CD4-positive, alpha-beta T cell treated with Interferon alpha-2 for 1 hour (primary cell): ENCODE results near the gene AKAP9.
"Not testable (repeated sequence)": the region's sequence is repeated elsewhere in the genome, so short reads cannot be mapped to it uniquely, and the experiment has no call there.

Source experiments
- DNase-seq, 2 donors: peaks; one replicate each; pipeline ENCODE4 v3.0.0-alpha.2; 2020 to 2022

The AKAP9 gene

DNA sequence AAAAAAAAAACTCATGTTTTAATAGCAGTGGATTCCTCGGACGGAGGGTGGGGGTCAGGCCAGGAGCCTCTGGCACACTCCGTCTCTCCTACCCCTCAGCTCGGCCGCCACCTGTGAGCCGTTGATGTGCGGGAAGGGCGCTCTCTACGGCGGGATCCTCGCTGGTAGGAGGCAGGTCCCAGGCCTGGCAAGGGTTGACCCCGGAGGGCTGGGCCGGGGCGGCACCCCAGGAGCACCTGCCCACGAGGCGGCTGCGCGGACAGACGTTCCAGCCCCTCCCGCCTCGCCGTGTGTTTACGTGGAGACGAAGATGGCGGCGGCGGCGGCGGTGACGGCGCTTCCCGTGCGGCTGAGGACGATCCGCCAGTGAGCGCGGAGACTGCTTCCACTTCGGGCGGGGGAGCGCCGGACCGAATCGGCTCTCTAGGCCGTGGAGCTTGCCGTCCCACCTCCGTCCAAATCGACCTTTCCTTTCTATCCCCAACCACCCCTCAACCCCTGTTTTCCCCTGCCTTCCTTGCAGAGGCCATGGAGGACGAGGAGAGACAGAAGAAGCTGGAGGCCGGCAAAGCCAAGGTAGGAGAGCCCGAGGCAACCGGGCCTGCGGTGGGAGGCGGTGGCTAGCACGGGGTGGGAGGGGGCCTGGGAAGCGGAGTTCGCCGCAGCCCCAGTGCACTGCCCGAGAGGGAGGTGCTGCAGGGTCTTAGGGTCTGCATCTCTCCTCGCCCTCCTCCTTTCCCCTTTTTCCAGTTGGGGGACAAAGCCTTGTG lies at the start of gene AKAP9:
TSS of gene AKAP9 (plus strand) at position 291 of the 770 bp plus-strand sequence. CDS start at position 529, 238 bp downstream.
- DNase-seq = peak; percentile 85 to 90

DNA sequence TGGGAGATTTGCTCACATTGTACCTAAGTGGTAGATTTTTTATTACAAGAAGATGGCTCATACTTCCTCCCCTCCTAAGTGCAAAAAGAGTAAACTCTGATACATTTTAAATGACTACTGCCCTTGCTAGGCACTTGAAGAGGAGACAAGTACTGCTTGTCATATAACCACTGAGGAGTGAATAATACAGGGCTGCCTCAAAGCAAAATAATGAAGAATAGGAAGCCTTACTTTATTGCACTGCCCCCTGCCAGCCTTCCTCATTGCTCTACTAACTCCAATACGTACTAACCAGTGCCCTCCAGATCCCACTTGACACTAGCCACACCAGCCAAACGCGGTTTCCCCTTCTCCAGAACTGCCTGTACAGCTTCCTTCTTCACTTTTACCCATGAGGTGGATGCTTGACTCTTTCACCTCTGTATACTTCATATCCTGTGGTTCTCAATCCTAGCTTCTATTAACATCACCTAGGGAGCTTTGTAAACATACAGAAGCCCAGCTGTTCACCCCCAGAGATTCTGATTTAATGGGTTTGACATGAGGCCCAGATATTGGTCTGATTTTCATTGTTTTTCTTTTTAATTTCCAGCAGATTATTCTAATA lies 48.5 kb upstream of the AKAP9 start:
- DNase-seq = no peak

DNA sequence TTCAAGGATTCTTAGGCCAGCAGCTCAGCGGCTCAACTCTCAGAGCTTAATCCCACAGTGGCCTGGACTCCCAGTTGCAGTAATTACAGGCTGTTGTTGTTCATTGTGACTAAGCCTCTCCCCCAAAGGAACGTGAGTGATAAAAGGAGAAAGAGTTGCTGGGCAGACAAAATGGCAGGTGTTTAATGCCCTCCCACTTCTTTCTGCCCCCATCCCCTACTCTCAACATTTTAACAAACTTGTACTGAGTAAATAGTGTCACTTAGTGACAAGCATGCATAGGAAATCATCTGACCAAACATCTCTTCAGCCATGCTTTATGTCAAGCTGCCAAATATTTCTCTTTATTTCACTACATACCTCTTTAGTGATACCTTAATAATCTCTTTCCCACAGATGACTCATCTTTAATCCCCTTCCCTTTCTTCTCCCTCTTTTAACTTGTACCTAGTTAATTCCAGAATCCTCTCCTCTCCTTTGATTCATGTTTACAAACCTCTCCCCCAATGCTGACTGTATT lies 47.8 kb upstream of the AKAP9 start:
- DNase-seq = no peak

DNA sequence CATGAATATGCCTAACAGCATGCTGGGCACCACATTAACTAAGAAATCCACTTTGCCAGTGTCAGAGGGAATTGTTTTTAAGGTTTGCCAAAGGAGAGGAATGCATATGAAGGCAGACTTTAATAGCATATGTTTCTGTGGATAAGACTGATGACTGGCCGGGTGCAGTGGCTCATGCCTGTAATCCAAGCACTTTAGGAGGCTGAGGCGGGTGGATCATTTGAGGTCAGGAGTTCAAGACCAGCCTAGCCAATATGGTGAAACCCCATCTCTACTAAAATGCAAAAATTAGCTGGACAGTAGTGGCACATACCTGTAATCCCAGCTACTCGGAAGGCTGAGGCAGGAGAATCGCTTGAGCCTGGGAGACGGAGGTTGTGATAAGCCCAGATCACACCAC lies 47.0 kb upstream of the AKAP9 start:
- not testable (repeated sequence) for DNase-seq

DNA sequence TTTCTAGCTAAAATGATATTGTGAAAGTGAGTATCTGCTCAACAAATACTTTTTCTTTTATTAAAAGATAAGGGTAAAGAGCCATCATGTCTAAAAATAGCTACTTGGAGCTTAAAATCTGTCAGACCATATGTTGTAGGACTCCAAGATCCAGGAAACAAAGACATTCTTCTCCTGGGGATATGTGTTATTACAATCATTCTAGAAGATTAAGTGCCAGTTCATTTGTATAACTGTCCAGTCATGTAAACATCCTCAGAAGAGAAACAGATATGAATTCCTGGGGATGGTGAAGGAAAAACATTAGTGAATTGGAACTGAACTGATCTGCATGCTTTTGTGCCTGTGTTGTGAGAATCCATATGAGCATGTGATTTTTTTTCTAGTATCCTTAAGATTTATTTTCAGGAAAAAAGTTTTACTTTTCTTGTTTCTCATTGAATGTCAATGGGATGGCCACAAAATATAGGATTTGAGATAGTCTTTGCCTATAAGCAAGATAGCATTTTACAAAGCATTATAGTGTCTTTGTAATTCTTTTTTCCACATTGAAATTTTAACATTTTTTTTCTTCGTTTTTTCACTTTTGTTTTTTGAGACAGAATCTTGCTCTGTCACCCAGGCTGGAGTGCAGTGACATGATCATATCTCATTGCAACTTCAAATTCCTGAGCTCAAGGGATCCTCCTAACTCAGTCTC lies 45.7 kb upstream of the AKAP9 start:
- DNase-seq = no peak

DNA sequence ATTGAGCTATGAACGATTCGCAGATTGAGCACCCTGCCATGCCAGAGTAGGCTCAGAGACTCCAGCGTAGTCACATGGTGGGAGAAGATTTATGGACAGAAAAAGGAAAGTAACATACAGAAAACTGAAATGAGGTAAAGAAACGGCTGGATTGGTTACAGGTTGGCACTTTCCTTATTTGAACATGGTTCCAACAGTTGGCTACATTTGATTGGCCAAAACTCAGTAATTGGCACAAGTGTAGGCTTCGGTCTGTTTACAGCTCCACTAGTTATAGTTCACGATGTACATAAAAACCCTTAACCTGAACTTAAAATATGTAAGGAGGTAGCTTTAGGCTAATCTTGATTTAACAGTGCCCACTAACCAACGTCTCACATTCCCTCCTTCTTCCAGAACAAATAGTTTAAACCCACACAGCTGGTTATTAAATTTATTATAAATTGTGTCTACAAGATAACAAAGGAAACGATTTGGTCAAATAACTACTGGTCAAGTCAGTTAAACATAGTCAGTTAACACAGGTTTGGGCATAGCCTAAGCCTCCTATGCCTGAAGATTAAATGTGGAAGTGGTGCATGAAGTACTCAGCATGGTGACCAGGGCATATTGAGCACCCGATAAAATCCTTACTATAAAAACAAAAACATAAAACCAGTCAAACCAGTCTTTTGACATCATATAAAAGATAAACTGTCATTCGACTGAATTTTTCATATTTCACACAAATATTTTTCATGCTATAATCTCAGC lies 42.2 kb upstream of the AKAP9 start:
- DNase-seq = no peak

DNA sequence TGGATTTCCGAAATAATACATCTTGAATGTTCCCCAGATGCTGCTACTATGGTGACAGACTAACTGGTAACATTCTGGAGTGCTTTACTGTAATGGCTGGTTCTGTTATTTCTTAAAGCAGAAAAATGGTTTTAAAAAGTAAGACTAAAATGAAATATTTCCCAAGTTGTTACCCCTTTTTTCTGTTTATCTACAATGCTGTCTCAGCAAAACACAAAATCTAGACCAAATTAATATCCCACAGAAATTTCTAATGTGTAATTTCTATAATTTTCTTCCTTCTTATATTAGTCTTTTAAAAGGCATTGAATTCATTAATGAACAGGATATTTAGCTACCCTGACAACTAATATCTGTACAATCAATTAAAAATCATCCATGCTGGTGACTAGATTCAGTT lies 41.1 kb upstream of the AKAP9 start:
- no peak for DNase-seq

DNA sequence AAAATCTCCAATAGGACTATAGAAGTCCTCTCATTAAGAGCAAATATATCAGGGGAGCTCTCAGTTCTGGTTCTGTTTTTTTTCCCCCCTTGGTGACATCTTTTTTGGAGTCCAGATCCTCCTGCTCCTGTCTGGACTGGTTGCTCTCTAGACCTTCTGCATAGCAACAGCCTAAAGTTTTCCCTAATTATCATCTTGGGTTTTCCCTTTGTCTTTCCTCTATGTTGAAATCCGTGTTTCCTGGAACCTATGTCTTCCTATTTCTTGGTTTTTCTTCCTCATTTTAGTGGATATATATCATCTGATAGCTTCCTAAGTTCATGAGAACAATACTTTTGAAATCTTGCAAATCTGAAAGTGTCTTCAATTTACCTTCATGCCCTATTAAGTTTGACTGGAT lies 30.5 kb upstream of the AKAP9 start:
- no peak for DNase-seq

DNA sequence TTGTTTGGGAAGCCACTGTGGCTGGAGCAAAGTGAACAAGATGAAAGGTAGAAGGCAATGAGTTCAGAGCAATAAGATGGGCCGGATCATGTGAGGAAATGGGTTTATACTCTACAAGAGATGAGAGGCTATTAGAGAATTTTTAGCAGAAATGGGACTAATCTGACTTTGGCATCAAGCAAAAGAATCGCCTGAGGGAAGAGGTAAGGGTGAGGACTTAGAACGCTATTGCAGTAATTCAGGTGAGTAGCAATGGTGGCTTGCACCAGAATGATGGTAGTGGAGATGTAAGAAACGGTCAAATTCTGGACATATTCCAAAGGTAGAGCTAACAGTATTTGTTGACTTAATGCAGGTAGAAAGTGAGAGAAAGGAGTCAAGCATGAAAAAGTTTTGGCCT lies 29.5 kb upstream of the AKAP9 start:
- no peak for DNase-seq

DNA sequence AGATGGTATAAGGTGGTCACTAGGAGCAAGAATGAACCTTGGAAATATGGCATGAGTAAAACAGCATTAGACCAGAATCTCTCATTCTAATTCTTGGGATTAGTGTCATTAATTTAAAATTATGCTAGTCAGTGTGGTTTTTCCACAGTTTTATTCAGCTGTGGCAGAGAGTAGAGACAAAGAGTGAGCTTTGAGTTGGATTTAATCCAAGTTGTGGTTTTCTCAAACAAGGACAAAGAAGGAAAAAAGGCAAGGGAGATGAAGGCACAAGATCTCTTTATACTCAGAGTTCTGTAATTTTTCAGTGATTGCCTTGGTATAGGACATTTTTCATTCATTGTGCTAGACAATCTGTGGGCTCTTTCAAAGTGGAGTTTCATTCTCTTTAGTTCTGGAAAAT lies 28.2 kb upstream of the AKAP9 start:
- no peak for DNase-seq

DNA sequence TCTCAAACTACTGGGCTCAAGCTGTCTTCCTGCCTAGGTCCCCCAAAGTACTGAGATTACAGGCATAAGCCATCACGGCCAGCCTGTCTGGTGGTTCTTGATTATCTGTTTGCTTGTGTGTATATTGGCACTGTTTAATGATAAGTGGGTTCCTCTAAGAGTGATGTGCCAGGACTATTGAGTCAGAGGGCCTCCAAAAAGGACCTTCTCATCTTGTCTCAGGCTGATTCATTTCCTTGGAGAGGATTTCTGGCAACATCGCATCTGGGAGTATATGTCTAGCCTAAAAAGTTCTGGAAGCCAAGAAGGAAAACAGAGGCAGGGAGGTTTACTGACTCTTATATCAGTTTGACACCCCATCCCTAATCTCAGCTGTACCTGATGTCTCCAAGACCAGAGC lies 27.1 kb upstream of the AKAP9 start:
- no peak for DNase-seq

DNA sequence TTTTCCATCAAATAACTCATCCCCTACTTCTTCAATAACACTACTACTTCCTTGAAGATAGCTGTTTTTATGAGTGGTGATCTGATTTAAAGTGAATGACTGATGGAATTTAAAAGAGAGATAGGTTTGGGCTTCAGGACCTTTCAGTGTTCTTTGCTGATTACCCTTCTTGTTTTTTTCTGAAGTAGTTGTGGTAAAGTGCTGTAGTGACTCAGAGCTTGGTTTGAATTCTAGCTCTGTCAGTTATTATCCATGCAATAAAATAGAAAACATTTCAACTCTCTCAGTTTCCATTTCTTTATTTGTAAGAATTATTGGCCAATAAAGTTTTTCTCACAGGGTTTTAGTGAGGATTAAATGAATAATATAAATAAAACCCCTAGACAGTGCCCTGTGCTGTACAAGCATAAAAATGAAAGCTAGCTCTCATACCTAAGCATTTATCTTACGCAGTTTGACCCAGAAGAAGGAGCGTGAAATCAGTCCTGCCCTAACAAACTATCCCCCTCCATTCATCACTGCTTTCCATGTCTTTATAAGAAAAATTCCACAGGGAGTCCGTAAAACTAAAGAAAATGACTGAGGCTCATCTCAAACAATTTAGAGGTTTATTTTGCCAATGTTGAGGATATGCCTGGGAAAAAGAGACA lies 25.1 kb upstream of the AKAP9 start:
- DNase-seq = no peak

DNA sequence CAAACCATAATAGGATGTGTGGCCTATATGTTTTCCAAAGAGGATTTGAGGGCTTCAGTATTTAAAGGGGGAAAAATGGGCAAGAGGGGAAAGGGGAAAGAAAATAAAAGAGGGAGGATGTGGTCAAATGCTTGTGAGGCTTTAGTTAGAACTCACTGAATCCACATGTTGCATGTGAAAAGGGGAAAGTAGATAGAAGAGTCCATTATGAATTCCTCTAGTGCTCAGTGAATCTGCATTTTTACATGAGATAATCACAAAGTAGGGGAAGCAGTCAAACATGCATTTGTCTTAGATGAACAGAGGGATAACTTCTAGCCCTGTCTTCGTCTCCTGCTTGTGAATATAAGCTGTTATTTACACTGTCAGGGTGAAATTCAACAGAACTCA lies 24.6 kb upstream of the AKAP9 start:
- DNase-seq = no peak

DNA sequence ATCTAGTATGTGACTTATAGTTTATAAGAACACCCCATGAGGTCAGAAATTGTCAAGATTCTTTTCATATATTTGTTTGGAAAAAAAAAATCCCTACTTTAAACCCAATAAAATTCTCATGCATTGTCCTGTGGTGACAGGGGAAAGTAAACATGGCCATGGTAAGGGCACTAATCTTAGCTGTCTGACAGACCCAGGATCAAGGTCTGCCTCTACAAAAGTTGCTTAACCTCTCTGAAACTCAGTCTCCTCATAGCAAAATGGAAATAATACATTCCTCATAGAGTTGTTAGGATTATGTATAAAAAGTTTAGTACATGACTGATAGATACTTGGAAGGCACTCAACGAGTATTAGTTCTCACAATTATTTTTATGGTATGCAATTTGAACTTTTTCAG lies 22.3 kb upstream of the AKAP9 start:
- no peak for DNase-seq

DNA sequence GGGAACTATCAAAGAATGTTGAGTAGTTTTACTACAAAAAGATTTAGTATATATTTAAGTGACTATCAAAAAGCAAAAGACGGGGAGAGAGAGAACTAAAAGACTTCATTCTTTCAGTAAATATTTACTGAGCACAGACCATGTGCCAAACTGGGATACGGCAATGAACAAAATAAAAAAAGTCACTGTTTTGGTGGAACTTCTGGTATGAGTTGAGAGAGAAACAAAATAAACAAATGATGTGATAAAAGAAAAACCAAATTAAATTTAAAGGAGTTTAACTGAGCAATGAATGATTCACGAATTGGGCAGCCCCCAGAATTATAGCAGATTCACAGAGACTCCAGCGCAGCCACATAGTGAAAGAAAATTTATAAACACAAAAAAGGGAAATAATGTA lies 17.8 kb upstream of the AKAP9 start:
- no peak for DNase-seq

DNA sequence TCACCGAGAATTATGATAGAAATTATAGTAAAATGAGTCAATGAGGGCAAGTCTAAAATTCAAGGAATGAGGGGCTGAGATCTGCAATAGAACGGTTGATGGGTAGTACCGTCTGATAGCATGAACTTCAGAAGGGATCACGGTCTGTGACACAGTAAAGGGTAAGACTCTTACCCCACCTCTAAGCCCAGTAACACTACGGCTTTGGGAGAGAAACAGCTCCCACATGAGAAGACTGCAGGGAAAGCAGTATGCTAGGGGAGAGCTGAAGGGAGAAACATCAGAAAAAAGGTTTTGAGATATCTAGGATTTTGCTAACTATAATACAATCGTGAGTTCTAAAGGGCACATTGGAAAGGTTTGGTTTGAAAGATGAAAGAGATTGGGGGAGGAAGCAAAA lies 12.8 kb upstream of the AKAP9 start:
- no peak for DNase-seq

DNA sequence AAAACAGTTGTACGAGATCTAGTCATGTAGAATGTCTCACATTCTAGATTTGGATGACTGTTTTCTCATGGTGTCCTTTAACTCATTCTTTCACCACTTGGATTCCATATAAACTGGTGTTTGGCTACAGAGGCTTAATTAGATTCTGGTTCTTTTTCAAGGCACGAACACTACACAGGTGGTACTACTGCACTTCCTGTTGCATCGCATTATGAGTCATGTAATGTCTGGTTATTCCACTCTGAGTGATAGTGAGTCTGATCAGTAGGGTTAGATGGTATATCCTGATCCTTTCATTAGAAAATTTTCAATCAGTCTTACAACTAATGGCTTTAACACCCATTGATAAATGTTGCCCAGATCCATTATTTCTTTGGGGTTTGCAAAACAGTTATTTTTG lies 11.2 kb upstream of the AKAP9 start:
- DNase-seq = no peak

DNA sequence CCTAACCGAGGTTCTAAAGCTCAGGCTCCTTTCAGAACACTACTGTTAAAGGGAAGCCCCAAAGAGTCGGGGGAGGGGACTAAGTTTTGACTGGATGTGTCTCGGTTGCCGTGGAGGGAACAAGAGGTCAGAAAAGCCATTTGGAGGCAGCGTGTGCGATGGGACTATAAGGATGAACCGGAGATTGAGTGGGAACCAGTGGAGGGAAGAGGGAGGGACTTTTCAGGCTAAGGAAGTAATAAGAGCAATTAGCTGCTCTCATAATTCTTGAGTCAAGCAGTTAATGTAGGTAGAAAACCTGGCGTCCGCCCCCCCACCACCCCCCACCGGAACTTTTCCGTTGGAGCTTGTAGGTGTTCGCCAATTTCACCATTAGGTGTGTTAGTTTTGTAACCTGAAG lies 491 bp upstream of the AKAP9 start:
- peak; percentile 4 to 43 for DNase-seq

DNA sequence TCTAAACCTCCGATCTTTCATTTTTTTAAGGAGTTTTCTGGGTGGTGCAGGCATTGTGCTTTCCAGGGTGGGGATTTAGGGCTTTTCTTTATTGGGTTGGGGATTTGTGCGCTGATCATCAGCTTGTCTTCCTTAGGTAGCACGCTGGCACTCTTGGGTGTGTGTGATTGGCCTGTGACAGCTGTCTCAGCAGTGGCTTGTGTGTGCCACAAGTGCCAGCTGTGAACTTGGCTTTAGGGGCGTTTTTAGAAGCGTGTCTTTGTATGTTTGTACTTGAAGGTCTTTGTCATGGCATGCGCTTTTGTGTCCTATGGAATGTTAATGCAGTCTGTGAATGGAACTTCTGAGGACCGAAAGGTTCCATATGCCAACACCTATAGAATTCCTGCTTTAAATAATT lies 788 bp downstream of the AKAP9 start:
- DNase-seq = peak; percentile 20 to 47

DNA sequence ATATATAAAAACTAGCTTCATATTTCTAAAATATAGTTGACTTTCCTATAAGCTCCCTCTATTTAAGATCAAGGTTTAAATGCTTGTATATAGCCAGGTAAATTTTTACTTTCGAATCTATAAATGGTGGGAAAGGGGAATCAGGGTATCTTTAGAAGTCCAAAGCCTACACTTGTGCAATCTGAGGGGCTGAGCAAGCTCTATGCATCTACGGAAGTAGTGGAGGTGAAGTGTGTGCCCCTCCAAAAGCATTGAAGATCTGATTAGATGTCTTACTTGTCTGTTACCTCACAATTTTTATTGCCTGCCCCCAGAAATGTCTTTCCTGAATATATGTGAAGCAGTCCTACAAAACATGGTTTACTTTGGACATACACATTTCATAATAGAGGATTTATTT lies 1.6 kb downstream of the AKAP9 start:
- no peak for DNase-seq

DNA sequence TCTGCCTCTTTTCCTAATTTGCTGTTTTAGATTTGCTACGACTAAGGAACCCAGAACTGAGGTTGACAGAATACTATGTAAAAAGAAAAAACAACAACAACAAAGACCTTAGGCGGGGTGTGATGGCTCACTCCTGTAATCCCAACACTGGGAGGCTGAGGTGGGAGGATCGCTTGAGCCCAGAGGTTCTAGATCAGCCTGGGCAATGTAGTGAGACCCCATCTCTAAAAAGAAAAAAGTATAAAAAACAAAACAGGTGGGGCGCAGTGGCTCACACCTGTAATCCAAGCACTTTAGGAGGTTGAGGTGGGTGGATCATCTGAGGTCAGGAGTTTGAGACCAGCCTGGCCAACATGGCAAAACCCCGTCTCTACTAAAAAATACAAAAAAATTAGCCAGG lies 4.3 kb downstream of the AKAP9 start:
- DNase-seq = not testable (repeated sequence)

DNA sequence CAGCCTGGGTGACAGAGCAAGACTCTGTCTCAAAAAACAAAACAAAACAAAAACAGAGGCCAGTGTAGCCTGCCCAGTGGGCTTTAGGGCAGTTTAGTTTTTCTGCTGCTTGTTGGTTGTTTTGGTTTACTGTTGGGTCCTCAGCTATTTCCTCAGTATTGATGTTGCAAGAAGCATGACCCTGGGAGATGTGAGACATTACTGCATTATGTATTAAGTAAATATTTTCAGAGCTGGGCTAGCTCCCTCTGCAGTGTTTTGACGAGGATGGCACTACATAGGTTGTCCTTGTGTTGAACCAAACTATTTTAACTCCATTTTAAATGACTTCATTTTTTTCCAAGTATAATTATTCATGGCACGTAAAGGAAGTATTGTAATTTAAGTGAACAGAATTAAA lies 4.8 kb downstream of the AKAP9 start:
- no peak for DNase-seq

DNA sequence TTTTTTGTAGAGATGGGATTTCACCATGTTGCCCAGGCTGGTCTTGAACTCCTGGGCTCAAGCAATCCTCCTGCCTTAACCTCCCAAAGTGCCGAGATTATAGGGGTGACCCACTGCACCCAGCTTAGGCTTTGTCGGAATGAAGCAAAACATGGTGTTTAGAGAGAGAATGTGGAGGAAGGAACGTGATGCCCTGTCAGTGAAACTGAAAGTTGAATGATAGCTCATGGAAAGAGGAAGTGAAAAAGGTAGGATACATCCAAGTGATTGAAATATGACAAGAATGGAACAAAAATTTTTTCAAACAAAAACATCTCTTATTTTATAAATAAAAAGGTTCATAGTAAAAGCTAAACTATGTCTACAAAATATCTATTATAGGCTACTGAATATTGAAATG lies 5.9 kb downstream of the AKAP9 start:
- no peak for DNase-seq
